IPS-15b (cell line): Measurements from ENCODE around the gene DIABLO.
A peak's percentile ranks its signal among the peaks of the same experiment; 100 is the strongest.

ENCODE experiments used
- H3K27me3 ChIP-seq: one replicate; pipeline ENCODE4 v1.6.1; 2013; ENCODE audit warnings: low read length; ENCODE audit not compliant: control insufficient read depth, insufficient read depth
- H3K36me3 ChIP-seq: one replicate; pipeline ENCODE4 v1.6.1; 2013; ENCODE audit warnings: low read length; ENCODE audit not compliant: control insufficient read depth, insufficient read depth
- H3K4me1 ChIP-seq: one replicate; pipeline ENCODE4 v1.6.1; 2013; ENCODE audit warnings: mild to moderate bottlenecking, low read length; ENCODE audit not compliant: control insufficient read depth, insufficient read depth
- H3K4me3 ChIP-seq: one replicate; pipeline ENCODE4 v1.5.1; 2013; ENCODE audit warnings: low read depth, low read length
- H3K9ac ChIP-seq: one replicate; pipeline ENCODE4 v1.6.1; 2013; ENCODE audit warnings: low read depth, mild to moderate bottlenecking, low read length
- H3K9me3 ChIP-seq: one replicate; pipeline ENCODE4 v1.6.1; 2013; ENCODE audit warnings: mild to moderate bottlenecking, low read length; ENCODE audit not compliant: control insufficient read depth, insufficient read depth

DIABLO gene

DNA sequence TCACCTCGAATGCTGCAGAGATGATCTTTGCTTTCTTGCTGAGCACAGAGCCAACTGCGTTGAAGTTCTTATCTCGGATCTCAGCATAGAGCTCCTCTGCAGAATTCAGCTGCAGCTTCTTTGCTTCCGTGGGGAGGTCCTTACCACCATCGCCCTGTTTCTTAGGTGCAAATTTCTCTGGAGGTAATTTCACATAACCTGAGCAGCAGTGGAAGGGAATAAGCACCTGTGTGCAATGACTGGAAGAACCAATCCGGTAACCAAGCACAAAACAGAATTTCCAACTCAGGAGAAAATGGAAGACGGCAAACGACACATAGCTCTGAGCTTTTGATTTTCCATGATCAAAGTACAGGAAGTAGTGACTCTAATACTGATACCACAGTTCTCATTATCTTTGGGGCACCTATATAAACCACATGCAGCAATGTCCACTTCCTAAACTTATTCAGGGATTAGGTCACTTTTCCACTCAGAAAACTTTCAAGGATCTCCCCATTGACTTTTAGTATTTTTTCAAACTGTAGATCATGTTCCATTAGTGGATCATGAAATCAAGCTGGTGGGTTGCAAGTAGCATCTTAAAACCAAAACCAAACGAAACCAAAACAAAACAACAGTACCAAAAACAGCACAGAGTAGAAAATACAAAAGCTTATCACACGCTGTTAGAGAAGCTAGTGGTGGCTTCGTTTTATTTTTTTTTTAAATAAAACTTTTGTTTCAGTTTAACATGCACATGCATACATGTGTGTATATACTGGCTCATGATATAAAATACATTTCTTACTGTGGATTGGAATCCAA lies 18.9 kb upstream of the DIABLO start:
- H3K9me3 ChIP-seq = no peaks in the 10 kb centered on the region

GRCh38 chr12:122243965-122244364 lies 18.1 kb upstream of the DIABLO start:
- H3K4me3 ChIP-seq = no peak overlapping the region
- peaks cover 6% of the 10 kb centered on the region for H3K36me3 ChIP-seq
- H3K27me3 ChIP-seq = no peaks in the 10 kb centered on the region
- no peaks in the 10 kb centered on the region for H3K9me3 ChIP-seq
- no peak overlapping the region for H3K9ac ChIP-seq
- no peaks in the 10 kb centered on the region for H3K4me1 ChIP-seq

More for the DNA sequence above, 18.9 kb upstream of the DIABLO start:
- Histone ChIP-seq H3K4me3 (no peak overlapping the region), H3K36me3 (peaks cover 5% of the 10 kb centered on the region), H3K27me3 (no peaks in the 10 kb centered on the region), H3K4me1 (no peaks in the 10 kb centered on the region), H3K9ac (no peak overlapping the region)

DNA sequence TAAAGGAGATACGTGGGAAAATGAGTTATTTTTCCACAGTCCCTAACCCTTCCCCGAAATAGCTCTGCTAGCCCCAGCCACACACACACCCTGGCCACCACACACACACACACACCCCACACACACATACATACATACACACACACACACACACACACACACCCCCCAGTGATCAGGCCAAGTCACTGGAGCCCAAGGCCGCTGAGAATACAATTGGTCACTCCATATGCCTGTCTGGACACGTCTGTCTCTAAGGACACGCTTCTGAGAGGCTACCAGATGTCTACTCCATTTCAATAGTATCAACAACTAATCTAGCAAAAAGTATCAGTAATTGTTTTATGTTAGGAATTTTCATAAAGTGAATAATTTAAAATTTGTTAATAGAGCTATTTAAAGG lies 13.0 kb upstream of the DIABLO start:
- no peaks in the 10 kb centered on the region for H3K27me3 ChIP-seq

DNA sequence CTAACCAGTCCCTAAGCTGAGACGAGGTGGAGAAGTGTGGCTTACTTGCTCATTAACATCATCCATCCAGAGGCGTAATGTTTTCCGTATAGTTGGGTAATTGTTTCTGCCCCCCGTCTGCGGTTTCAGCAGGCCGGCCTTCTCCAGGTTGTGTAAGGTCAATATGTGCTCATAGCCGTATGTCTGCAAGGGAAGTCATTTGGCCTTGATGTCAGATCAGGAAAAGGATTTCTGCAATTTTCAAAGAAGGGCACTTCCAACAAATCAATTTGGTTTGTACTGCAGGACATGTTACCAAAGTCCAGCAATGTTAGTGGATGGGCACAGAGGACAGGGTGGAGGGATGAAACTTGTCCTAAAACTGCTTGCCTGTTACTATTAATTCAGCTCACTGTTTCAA lies 9.9 kb upstream of the DIABLO start:
- Histone ChIP-seq H3K36me3 (peaks cover 21% of the 10 kb centered on the region), H3K4me3 (no peak overlapping the region), H3K4me1 (no peaks in the 10 kb centered on the region), H3K9me3 (no peaks in the 10 kb centered on the region), H3K27me3 (no peaks in the 10 kb centered on the region), H3K9ac (no peak overlapping the region)

More for the DNA sequence above, 13.0 kb upstream of the DIABLO start:
- no peak overlapping the region for H3K4me3 ChIP-seq
- H3K9ac ChIP-seq = no peak overlapping the region
- H3K9me3 ChIP-seq = no peaks in the 10 kb centered on the region
- H3K36me3 ChIP-seq = peaks cover 14% of the 10 kb centered on the region
- no peaks in the 10 kb centered on the region for H3K4me1 ChIP-seq

DNA sequence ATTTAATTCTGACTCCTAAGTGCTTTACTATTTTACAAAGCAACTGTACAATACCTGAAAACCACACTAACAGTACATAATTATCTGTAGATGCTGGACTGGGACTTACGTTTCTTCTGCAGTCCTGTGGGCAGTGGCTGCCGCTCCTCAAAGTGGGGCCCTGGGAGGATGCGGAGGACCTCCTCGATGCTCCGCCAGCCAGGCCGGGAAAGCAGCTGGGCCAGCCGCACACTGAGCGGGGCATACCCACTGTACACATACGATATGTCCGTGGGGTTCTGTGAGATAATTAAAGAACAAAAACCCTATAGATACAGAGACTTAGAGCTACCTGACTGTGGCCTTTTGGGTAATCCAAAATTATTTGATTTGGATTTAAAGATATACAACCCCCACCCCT lies 6.8 kb upstream of the DIABLO start:
- peaks cover 13% of the 10 kb centered on the region for H3K36me3 ChIP-seq
- H3K27me3 ChIP-seq = peaks cover 4% of the 10 kb centered on the region
- no peak overlapping the region for H3K4me3 ChIP-seq
- no peaks in the 10 kb centered on the region for H3K4me1 ChIP-seq
- H3K9ac ChIP-seq = no peak overlapping the region
- H3K9me3 ChIP-seq = no peaks in the 10 kb centered on the region

DNA sequence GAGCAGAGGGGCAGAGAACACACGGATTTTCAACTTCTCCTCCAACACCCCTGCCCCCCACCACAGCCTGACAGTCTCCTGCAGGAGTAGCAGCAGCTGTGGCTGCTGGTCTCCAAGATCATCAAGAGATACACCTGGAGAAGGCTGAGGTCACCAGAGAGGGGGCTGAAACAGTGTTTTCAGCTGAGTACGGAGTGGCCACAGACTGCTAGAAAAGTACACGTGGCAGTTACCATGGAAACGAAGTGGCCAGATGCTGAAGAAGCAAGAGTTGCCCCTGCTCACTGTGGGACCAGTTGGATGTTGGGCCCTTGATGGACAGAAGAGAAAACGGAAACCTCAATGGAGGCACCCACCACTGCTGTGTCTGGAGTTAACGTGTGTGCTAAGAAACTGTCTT lies 4.9 kb upstream of the DIABLO start:
- H3K36me3 ChIP-seq = peaks cover 13% of the 10 kb centered on the region
- H3K4me1 ChIP-seq = no peaks in the 10 kb centered on the region
- H3K9me3 ChIP-seq = no peaks in the 10 kb centered on the region
- H3K27me3 ChIP-seq = peaks cover 8% of the 10 kb centered on the region
- H3K9ac ChIP-seq = no peak overlapping the region
- H3K4me3 ChIP-seq = no peak overlapping the region

- Histone ChIP-seq H3K4me3 (no peak overlapping the region), H3K9me3 (no peaks in the 10 kb centered on the region), H3K9ac (no peak overlapping the region), H3K4me1 (peaks cover 5% of the 10 kb centered on the region), H3K27me3 (peaks cover 8% of the 10 kb centered on the region), H3K36me3 (peaks cover 20% of the 10 kb centered on the region)
These were observed 2.2 kb upstream of the DIABLO start for GRCh38 chr12:122228092-122228491.

GRCh38 chr12:122227341-122227740 lies 1.5 kb upstream of the DIABLO start:
- peaks cover 5% of the 10 kb centered on the region for H3K4me1 ChIP-seq
- no peaks in the 10 kb centered on the region for H3K9me3 ChIP-seq
- H3K9ac ChIP-seq = no peak overlapping the region
- H3K36me3 ChIP-seq = peaks cover 27% of the 10 kb centered on the region
- no peak overlapping the region for H3K4me3 ChIP-seq
- peaks cover 8% of the 10 kb centered on the region for H3K27me3 ChIP-seq

GRCh38 chr12:122226366-122227125 lies 694 bp upstream of the DIABLO start:
- Histone ChIP-seq H3K9ac (no peak overlapping the region), H3K27me3 (peaks cover 8% of the 10 kb centered on the region), H3K9me3 (no peaks in the 10 kb centered on the region), H3K4me1 (peaks cover 5% of the 10 kb centered on the region), H3K36me3 (peaks cover 32% of the 10 kb centered on the region), H3K4me3 (peak overlapping the region; percentile 49)

- H3K4me3 ChIP-seq = no peak overlapping the region
- H3K4me1 ChIP-seq = no peaks in the 10 kb centered on the region
- H3K36me3 ChIP-seq = peaks cover 43% of the 10 kb centered on the region
- H3K27me3 ChIP-seq = no peaks in the 10 kb centered on the region
- H3K9me3 ChIP-seq = no peaks in the 10 kb centered on the region
- no peak overlapping the region for H3K9ac ChIP-seq
These were observed 9.4 kb downstream of the DIABLO start for GRCh38 chr12:122216445-122216844.

GRCh38 chr12:122215771-122216170 lies 10.1 kb downstream of the DIABLO start:
- no peaks in the 10 kb centered on the region for H3K27me3 ChIP-seq
- H3K4me3 ChIP-seq = no peak overlapping the region
- H3K4me1 ChIP-seq = no peaks in the 10 kb centered on the region
- H3K9me3 ChIP-seq = no peaks in the 10 kb centered on the region
- H3K36me3 ChIP-seq = peaks cover 39% of the 10 kb centered on the region
- H3K9ac ChIP-seq = no peak overlapping the region
